NCI-H345 (cell line): ENCODE measurements around the gene CUL7.
A peak's percentile ranks its signal among the peaks of the same experiment; 100 is the strongest.
"Not testable (repeated sequence)": the region's sequence is repeated elsewhere in the genome, so short reads cannot be mapped to it uniquely, and the experiment has no call there.

Experiments used
- DNase-seq: peaks from one replicate; lab custom pipeline; 2025; lab: John Stamatoyannopoulos, UW

The CUL7 gene

GRCh38 chr6:43045371-43045930 is 8.2 kb downstream of the CUL7 start:
- no peak for DNase-seq

GRCh38 chr6:43043310-43043709 is 10.3 kb downstream of the CUL7 start:
- DNase-seq = no peak

- not testable (repeated sequence) for DNase-seq
These were observed 12.2 kb downstream of the CUL7 start for GRCh38 chr6:43041475-43041874.

GRCh38 chr6:43040542-43041257 is 13.0 kb downstream of the CUL7 start:
- DNase-seq = no peak

GRCh38 chr6:43038727-43039126 is 14.9 kb downstream of the CUL7 start:
- no peak for DNase-seq

- DNase-seq = no peak
These were observed 15.9 kb downstream of the CUL7 start for GRCh38 chr6:43037706-43038105.

GRCh38 chr6:43037197-43037596 is 16.5 kb downstream of the CUL7 start:
- no peak for DNase-seq

- no peak for DNase-seq
These were observed 16.9 kb downstream of the CUL7 start for GRCh38 chr6:43036712-43037111.

- no peak for DNase-seq
These were observed 18.0 kb downstream of the CUL7 start for GRCh38 chr6:43035495-43036194.

- DNase-seq = no peak
These were observed 19.5 kb downstream of the CUL7 start for GRCh38 chr6:43034190-43034525.

- no peak for DNase-seq
These were observed 20.0 kb downstream of the CUL7 start for GRCh38 chr6:43033496-43034189.

GRCh38 chr6:43032326-43032725 is 21.3 kb downstream of the CUL7 start:
- no peak for DNase-seq

- DNase-seq = no peak
These were observed 24.5 kb downstream of the CUL7 start for GRCh38 chr6:43029120-43029519.

- no peak for DNase-seq
These were observed 27.3 kb downstream of the CUL7 start for GRCh38 chr6:43026365-43026764.

- no peak for DNase-seq
These were observed 29.2 kb downstream of the CUL7 start for GRCh38 chr6:43024436-43024835.

- peak; percentile 80 for DNase-seq
These were observed 32.2 kb downstream of the CUL7 start, which contains the start of gene RRP36 for GRCh38 chr6:43021270-43022047. RRP36 (plus strand) TSS chr6:43021623; CDS start chr6:43021655, 32 bp downstream.

- no peak for DNase-seq
These were observed 32.8 kb downstream of the CUL7 start for GRCh38 chr6:43020847-43021246.

- DNase-seq = no peak
These were observed 33.5 kb downstream of the CUL7 start for GRCh38 chr6:43020052-43020705.

- DNase-seq = no peak
These were observed 34.5 kb downstream of the CUL7 start for GRCh38 chr6:43019152-43019551.

- DNase-seq = no peak
These were observed 36.7 kb downstream of the CUL7 start for GRCh38 chr6:43016943-43017334.

GRCh38 chr6:43016176-43016942 is 37.3 kb downstream of the CUL7 start:
- DNase-seq = no peak
